Panc1 (cell line): ENCODE measurements around the gene JMJD4.

Experiments
- POLR2AphosphoS5 ChIP-seq: IDR thresholded peaks from 2 replicates; pipeline ENCODE4 v1.6.1; 2012; ENCODE audit warnings: mild to moderate bottlenecking, low read depth, low read length, moderate library complexity
- SIN3A ChIP-seq: IDR thresholded peaks from 2 replicates; pipeline ENCODE4 v1.6.1; 2012; ENCODE audit warnings: low read depth, mild to moderate bottlenecking, low read length, moderate library complexity, borderline replicate concordance; ENCODE audit not compliant: insufficient read depth
- TCF7L2 ChIP-seq: IDR thresholded peaks from 2 replicates; pipeline ENCODE4 v1.6.1; 2011; ENCODE audit warnings: mild to moderate bottlenecking, low read depth, low read length, inconsistent platforms
- TF ChIP-seq, protein P1 (sequence below): fragments of 450-650 bp; IDR thresholded peaks from 2 replicates; pipeline ENCODE4 v1.5.1; 2017; ENCODE audit warnings: mild to moderate bottlenecking

- TF ChIP-seq, protein P1, sequence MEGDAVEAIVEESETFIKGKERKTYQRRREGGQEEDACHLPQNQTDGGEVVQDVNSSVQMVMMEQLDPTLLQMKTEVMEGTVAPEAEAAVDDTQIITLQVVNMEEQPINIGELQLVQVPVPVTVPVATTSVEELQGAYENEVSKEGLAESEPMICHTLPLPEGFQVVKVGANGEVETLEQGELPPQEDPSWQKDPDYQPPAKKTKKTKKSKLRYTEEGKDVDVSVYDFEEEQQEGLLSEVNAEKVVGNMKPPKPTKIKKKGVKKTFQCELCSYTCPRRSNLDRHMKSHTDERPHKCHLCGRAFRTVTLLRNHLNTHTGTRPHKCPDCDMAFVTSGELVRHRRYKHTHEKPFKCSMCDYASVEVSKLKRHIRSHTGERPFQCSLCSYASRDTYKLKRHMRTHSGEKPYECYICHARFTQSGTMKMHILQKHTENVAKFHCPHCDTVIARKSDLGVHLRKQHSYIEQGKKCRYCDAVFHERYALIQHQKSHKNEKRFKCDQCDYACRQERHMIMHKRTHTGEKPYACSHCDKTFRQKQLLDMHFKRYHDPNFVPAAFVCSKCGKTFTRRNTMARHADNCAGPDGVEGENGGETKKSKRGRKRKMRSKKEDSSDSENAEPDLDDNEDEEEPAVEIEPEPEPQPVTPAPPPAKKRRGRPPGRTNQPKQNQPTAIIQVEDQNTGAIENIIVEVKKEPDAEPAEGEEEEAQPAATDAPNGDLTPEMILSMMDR: no peak
- TF ChIP-seq SIN3A (no peak), POLR2AphosphoS5 (no peak), TCF7L2 (no peak)
Observed at GRCh38 chr1:227726318-227726717, 8.8 kb downstream of the JMJD4 start.
